Stimulated activated CD4-positive, alpha-beta T cell treated with anti-CD3 and anti-CD28 coated beads, Interleukin-15, amount 100 ng/mL, for 48 hours (primary cell): ENCODE measurements around the gene SLC17A7.
A peak's percentile ranks its signal among the peaks of the same experiment; 100 is the strongest.
"Not testable (repeated sequence)": the region's sequence is repeated elsewhere in the genome, so short reads cannot be mapped to it uniquely, and the experiment has no call there.

ENCODE experiments used
- DNase-seq, 2 donors: peaks; one replicate each; pipeline ENCODE4 v3.0.0-alpha.2; 2020; ENCODE audit warnings: low read depth in 2 of 2

SLC17A7 gene

GRCh38 chr19:49441210-49441959 is at the start of gene SLC17A7:
TSS of gene SLC17A7 (minus strand) at chr19:49441527. CDS start at chr19:49441379, 148 bp downstream.
- no peak for DNase-seq

- no peak for DNase-seq
These were observed 49.1 kb upstream of the SLC17A7 start for GRCh38 chr19:49490287-49491029.

GRCh38 chr19:49489601-49490167 is 48.4 kb upstream of the SLC17A7 start:
- no peak for DNase-seq

GRCh38 chr19:49488863-49489537 is 47.7 kb upstream of the SLC17A7 start:
- no peak for DNase-seq

- DNase-seq, result no peak
These were observed 46.9 kb upstream of the SLC17A7 start for GRCh38 chr19:49488046-49488862.

GRCh38 chr19:49487277-49488045 is 46.1 kb upstream of the SLC17A7 start, which contains the start of gene RPL13A:
TSS of gene RPL13A (plus strand) at chr19:49487608. CDS start at chr19:49487630, 22 bp downstream.
- DNase-seq, result peak; percentile 100

GRCh38 chr19:49486710-49487276 is 45.5 kb upstream of the SLC17A7 start:
- DNase-seq, result no peak

- DNase-seq, result no peak
These were observed 44.9 kb upstream of the SLC17A7 start for GRCh38 chr19:49486232-49486631.

- DNase-seq, result no peak
These were observed 39.8 kb upstream of the SLC17A7 start for GRCh38 chr19:49481020-49481683.

GRCh38 chr19:49479975-49480628 is 38.8 kb upstream of the SLC17A7 start:
- no peak for DNase-seq

GRCh38 chr19:49475995-49476880 is 34.9 kb upstream of the SLC17A7 start:
- DNase-seq, result peak; percentile 69 to 82

- no peak for DNase-seq
These were observed 34.0 kb upstream of the SLC17A7 start for GRCh38 chr19:49475191-49475917.

GRCh38 chr19:49474542-49474924 is 33.2 kb upstream of the SLC17A7 start:
- no peak for DNase-seq

- peak; percentile 74 to 85 for DNase-seq
These were observed 32.7 kb upstream of the SLC17A7 start, which contains the start of gene FLT3LG for GRCh38 chr19:49473868-49474541. TSS of gene FLT3LG (plus strand) at chr19:49474215. CDS start at chr19:49474640, 425 bp downstream.

- DNase-seq, result not testable (repeated sequence)
These were observed 32.2 kb upstream of the SLC17A7 start for GRCh38 chr19:49473501-49473867.

- DNase-seq, result no peak
These were observed 31.6 kb upstream of the SLC17A7 start for GRCh38 chr19:49472936-49473335.

- DNase-seq, result no peak
These were observed 29.3 kb upstream of the SLC17A7 start for GRCh38 chr19:49470615-49470978.
